Measurements from ENCODE around the gene MROH2A. TPM values are rescaled to one million over a fixed set of nuclear protein-coding genes. Genes with fewer than 3 reads are reported as not detected.
A peak's percentile ranks its signal among the peaks of the same experiment; 100 is the strongest.

The MROH2A gene
- total RNA-seq, 1 experiment from 2014 or later: 0.33 TPM

DNA sequence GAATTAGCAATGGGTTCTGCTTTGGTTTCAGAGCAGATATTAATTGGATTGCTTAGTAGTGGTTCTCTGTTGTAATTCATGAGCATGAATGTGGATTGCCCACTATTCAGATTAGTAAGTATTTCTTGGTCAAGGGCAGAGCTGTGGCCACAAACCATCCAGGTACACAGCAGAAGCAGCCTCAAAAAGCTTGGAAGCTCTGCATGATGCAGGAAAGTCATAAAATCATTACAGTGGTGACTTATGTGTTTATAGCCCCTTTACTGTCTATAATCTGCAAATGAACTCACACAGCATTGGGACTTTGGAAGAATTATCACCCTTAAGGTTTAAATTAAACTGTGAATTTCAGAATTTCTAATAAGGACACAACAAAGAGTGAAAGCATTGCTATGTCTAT, 20.0 kb upstream of the MROH2A start:
- Mint-ChIP-seq H3K9me3 (ENCODE audit: low read depth, unreplicated experiment) (no peaks in the 10 kb centered on the region), H3K36me3 (ENCODE audit: insufficient read depth, unreplicated experiment) (peaks cover 25% of the 10 kb centered on the region), H3K27me3 (ENCODE audit: unreplicated experiment) (no peaks in the 10 kb centered on the region), H3K27ac (ENCODE audit: unreplicated experiment) (peak overlapping the region; percentile 81), H3K4me3 (ENCODE audit: low read depth, unreplicated experiment) (no peak overlapping the region), H3K4me1 (ENCODE audit: low read depth, unreplicated experiment) (peaks cover 65% of the 10 kb centered on the region)
- intact Hi-C loops (cut with micrococcal nuclease; ENCODE audit: unreplicated experiment): no loop called here
- TF ChIP-seq CTCF (IDR thresholded peaks at IDR 0.05; ENCODE audit: unreplicated experiment): no peak
- BruUV-seq (replicated peaks): no TSS peak
- no peak for DNase-seq
- CTCF ChIA-PET: no interaction called here

DNA sequence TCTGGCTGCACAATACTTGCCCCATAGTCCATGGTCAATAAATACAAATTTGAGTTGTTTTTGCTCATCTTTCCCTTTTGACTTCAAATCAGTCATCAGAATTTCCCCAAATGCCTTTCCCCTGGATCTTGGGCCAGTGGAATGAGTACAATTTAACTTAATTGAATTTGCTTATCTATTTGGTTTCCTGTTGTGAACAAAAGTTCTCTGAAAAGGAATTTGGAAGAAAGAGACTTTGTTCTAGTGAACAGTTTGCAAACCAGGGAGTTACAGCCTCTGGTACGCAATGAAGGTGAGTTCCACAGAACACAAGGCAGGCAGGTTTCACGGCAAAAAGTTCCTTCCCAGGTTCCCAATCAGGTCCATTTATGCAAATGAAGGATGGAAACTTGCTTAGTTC, 19.3 kb upstream of the MROH2A start:
- CTCF ChIA-PET: no interaction called here
- Mint-ChIP-seq H3K36me3 (ENCODE audit: insufficient read depth, unreplicated experiment) (peaks cover 25% of the 10 kb centered on the region), H3K27me3 (ENCODE audit: unreplicated experiment) (no peaks in the 10 kb centered on the region), H3K4me3 (ENCODE audit: low read depth, unreplicated experiment) (no peak overlapping the region), H3K4me1 (ENCODE audit: low read depth, unreplicated experiment) (peaks cover 73% of the 10 kb centered on the region), H3K27ac (ENCODE audit: unreplicated experiment) (peak overlapping the region; percentile 81), H3K9me3 (ENCODE audit: low read depth, unreplicated experiment) (no peaks in the 10 kb centered on the region)
- no peak for TF ChIP-seq CTCF (IDR thresholded peaks at IDR 0.05; ENCODE audit: unreplicated experiment)
- intact Hi-C loops (cut with micrococcal nuclease; ENCODE audit: unreplicated experiment): no loop called here
- BruUV-seq (replicated peaks): no TSS peak
- DNase-seq: no peak

- no peak for TF ChIP-seq CTCF (IDR thresholded peaks at IDR 0.05; ENCODE audit: unreplicated experiment)
- peak within 1 kb of the TSS; percentile 59 for H3K4me3 Mint-ChIP-seq (ENCODE audit: low read depth, unreplicated experiment)
- no peaks in the 10 kb centered on the region for H3K9me3 Mint-ChIP-seq (ENCODE audit: low read depth, unreplicated experiment)
- peaks cover 30% of the 10 kb centered on the region for H3K36me3 Mint-ChIP-seq (ENCODE audit: insufficient read depth, unreplicated experiment)
- H3K27ac Mint-ChIP-seq (ENCODE audit: unreplicated experiment): peak within 1 kb of the TSS; percentile 81
- no peaks in the 10 kb centered on the region for H3K27me3 Mint-ChIP-seq (ENCODE audit: unreplicated experiment)
- DNase-seq: peak; percentile 62
- intact Hi-C loops (cut with micrococcal nuclease; ENCODE audit: unreplicated experiment): loop anchor here (5.0 to 10.0 kb wide), 2 partner anchors 68 to 125 kb away; partner anchors contain the start of genes UGT1A10 and UGT1A6
- BruUV-seq (replicated peaks): no TSS peak
- peaks cover 84% of the 10 kb centered on the region for H3K4me1 Mint-ChIP-seq (ENCODE audit: low read depth, unreplicated experiment)
- CTCF ChIA-PET: interaction anchor here (0.9 to 1.4 kb wide), 3 partner anchors 53 to 64 kb away, joined by 3 to 4 read pairs (median 4); no protein-coding TSS in a partner anchor
These were observed 18.1 kb upstream of the MROH2A start, which contains the start of gene UGT1A1 for GRCh38 chr2:233760043-233760442. Gene UGT1A1 (plus strand): TSS chr2:233760270. CDS start chr2:233760288, 18 bp downstream.

DNA sequence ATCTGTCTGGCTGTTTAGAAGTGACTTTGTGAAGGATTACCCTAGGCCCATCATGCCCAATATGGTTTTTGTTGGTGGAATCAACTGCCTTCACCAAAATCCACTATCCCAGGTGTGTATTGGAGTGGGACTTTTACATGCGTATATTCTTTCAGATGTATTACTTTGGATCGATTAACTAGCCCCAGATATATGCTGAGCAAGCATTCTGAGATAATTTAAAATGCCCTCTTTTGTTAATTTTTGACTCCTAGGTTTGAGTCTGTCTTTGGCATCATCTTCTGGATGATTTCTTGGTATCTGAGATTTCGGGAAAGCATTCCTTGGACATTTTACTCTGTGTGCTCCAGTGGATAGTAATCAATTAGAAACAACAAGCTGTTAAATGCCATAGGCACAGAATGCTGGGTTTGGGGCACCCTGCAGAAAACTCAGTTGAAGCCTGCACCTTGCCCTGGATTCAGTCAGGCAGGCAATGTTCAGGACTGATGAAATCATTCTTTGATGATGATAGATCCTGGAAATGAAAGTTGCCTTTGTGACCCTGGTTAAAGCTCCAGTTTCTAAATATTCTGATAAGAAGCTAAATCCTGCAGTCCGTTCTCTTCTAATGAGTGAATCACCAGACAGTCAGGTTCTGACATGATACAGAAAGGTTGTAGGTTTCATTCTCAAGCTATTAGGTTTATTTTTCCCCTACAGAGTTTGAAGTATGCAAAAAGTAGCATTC, 16.9 kb upstream of the MROH2A start:
- no peak for TF ChIP-seq CTCF (IDR thresholded peaks at IDR 0.05; ENCODE audit: unreplicated experiment)
- Mint-ChIP-seq H3K4me3 (ENCODE audit: low read depth, unreplicated experiment) (peak overlapping the region; percentile 59), H3K36me3 (ENCODE audit: insufficient read depth, unreplicated experiment) (peaks cover 30% of the 10 kb centered on the region), H3K9me3 (ENCODE audit: low read depth, unreplicated experiment) (no peaks in the 10 kb centered on the region), H3K27me3 (ENCODE audit: unreplicated experiment) (no peaks in the 10 kb centered on the region), H3K27ac (ENCODE audit: unreplicated experiment) (peak overlapping the region; percentile 81), H3K4me1 (ENCODE audit: low read depth, unreplicated experiment) (peaks cover 87% of the 10 kb centered on the region)
- no TSS peak for BruUV-seq (replicated peaks)
- DNase-seq: no peak
- CTCF ChIA-PET: interaction anchor here (1.4 kb wide), 1 partner anchor 63 kb away, joined by 3 read pairs; no protein-coding TSS in a partner anchor
- intact Hi-C loops (cut with micrococcal nuclease; ENCODE audit: unreplicated experiment): loop anchor here (5.0 to 10.0 kb wide), 2 partner anchors 69 to 126 kb away; partner anchors contain the start of genes UGT1A10 and UGT1A6
